GM19099 (cell line): Measurements from ENCODE around the gene CEACAM1.

Source experiments
- POLR2A ChIP-seq: IDR thresholded peaks from 3 replicates; pipeline ENCODE4 v1.6.1; 2011; ENCODE audit warnings: low read depth; ENCODE audit not compliant: insufficient read length; ENCODE audit errors: extremely low read depth

The CEACAM1 gene

DNA sequence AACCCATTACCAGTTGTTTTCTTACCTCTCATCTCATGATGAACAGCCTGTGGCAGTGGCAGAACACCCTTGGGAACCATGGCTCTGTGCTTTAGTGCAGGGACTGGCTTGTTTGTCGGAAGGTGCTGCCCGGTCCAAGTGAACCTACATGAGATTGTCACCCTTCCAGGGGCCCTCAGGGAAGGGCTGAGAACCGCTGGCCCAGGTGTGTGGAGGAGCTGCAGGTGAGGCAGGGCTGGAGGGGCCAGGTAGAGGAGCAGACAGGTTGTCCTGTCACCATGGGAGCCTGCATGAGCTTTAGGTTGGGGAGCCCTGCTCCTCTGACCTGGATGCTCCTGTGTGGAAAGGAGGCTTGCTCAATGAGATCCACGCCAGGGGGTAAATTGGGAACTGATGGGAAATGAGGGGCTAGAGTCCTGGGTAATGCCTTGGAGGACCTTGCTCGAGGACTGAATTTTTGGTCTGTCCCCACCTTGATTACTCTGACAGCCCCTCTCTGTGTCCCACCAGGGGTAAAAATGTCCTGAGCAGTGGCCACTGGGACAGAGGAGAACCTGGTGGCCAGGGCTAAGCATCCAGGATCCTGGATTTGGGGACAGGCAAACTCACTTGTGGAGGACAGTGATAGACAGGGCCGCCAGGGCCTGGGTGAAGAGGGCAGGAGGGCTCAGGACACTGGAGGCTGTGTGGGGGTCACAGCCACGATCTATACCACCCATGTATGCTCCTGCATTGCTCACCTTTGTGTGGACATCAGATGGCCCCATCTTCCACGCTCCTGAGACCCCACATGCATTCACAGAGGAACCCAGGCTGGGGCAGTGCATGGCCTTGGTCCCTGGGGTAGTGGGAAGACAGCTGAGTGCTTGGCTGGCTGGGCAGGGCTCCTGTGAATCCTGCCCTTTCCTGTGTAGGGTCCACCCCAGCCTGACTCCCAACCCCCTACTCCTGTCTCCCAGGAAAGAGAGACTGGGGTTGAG is 24.1 kb upstream of the CEACAM1 start:
- no peak for TF ChIP-seq POLR2A

DNA sequence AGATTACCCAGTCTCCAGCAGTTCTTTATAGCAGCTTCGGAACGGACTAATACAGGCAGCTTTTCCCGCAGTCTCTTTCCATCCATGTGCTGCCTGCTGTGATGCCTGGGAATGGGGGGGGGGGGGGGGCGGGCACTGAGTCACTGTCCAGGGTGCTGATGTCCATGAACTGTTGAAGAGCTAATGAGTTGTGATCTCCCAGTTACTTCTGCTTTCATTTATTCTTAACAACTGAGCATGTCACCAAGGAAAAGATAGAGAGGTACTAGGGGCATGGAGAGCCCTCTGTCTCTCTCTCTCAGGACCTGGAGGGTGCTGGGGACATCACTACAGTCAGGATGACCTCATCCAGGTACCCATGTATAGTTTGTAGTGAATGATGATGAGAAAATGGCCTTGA is 20.3 kb upstream of the CEACAM1 start:
- no peak for TF ChIP-seq POLR2A

DNA sequence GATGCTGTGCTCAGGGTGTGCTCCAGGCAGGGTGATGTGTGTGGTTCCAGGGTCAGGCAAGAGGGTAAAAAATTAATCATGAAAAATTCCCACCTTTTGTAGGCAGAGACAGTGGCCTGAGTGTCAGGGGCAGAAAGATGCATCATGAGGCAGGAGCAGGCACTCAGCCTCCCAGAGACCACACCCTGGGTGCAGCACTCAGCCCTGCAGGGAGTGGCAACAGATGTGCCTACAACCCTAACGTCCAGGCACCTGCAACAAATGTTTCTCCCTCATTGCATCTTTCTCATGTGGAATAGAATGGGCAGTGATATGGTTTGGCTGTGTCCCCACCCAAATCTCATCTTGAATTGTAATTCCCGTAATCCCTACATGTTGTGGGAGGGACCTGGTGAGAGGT is 19.6 kb upstream of the CEACAM1 start:
- no peak for TF ChIP-seq POLR2A

DNA sequence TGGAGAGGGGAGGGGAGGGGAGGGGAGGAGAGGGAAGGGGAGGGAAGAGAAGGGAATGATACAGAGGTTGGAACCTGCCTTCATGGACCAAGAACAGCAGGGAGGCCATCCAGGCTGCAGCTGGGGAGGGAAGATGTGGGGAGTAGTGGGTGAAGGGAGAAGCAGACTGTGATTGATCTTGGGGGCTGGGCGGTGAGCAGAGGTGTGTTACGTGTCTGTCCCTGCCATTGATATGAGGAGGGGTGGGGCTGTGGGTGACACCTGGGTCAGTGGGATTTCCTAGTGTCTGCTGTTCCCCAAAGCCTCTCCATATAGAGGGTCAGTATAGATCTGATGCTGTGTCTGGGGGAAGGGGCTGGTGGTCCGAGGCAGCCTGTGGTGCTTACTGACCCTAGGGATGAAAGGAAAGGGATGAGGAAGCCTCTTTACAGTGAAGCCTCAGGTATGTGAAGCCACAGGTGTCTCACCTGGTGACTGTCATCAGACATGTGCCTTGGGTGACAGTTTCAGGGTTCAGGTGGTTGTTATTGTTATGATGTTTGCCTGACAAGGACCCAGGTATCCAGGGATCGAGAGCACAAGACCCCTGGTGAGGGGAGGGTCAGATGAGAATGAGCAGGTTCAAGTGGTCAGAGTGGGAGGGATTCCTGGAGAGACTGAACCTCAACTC is 18.7 kb upstream of the CEACAM1 start:
- no peak for TF ChIP-seq POLR2A

DNA sequence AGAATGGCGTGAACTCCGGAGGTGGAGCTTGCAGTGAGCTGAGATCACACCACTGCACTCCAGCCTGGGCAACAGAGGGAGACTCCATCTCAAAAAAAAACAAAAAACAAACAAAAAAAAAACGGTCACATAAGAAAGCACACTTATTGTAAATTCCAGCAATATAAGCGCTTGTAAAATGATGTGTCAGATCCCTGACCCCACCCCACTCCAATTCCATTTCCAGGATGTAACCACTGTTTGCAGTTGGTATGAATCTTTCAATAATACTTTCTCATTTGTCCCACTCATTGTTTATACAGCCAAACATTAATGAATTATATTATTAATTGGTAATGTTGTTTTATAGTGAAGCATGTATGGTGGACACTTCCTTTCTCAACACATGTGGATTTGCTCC is 15.9 kb upstream of the CEACAM1 start:
- no peak for TF ChIP-seq POLR2A

DNA sequence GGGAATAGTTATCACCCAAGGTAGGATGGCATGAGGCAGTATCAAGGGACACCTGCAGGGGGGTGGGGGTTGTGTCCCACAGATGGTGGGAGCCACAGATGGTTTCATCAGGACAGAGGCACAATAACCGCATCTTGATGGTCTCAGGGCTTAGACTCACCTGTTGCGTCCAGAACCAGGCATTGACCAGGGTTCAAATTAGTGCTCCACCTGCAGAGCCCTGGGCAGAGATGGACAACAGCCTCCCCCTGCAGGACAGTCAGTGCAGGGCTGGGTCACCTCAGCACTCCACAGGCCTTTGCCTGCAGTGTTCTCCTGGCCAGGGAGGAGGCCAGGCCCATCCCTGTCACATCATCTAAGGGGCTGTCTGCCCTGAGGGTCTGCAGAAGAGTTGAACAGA is 14.5 kb upstream of the CEACAM1 start:
- no peak for TF ChIP-seq POLR2A

DNA sequence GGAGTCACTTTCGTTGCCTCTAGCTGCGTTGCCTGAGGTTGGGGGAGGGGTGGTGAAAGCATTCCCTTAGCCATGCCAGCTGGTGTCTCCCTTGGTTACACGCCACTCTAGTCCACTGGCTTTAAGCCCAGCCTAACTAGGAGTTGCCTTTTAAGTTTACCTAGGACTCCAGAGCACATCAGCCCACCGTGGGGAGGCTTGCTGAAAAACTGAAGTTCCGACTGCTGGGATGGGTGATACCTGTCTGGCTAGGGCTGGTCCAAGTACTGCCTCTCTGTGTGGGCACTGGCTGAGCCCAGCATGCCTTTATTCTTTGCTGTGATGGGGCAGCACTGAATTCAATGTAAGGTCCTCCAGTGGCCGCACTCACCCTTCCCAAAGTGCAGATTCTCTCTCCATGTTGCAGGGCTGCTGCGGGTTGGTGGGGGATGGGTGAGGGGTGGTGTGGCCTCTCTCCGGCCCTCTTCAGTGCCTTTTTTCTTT is 11.8 kb upstream of the CEACAM1 start:
- no peak for TF ChIP-seq POLR2A

DNA sequence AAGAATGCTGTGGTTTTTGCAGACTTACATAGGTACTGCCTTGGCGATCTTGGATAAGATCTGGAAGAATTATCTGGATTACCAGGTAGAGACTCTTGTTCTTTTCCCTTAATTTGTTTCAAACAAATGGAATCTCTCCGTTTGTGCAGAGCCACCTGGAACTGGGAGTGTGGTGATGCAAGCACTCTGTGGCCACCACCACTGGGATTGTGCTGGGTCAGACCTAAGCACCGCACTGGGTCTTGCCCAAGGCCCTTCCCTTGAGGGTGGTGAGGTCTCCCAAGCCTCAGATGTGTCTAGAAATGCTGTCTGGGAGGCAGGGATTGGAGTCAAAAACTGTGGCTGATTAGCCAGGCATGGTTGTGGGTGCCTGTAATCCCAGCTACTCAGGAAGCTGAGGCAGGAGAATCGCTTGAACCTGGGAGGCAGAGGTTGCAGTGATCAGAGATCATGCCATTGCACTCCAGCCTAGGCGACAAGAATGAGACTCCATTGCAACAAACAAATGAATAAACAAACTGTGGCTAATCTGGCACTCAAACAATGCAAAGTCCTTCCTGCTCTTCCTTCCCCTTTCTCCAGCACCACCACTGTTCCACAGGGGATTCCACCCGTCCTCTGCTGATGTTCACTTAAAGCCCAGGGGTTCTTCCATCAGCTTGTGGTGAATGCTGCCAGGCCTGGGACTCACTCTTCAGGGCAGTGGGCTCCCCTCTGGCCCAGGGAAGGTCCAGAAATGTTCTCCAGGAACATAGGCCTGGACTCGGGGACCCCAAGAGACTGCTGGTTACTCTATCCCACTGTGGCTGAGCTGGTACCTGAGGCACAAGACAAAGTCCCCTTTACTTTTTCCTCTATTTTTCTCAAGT is 10.8 kb upstream of the CEACAM1 start:
- TF ChIP-seq POLR2A: no peak

DNA sequence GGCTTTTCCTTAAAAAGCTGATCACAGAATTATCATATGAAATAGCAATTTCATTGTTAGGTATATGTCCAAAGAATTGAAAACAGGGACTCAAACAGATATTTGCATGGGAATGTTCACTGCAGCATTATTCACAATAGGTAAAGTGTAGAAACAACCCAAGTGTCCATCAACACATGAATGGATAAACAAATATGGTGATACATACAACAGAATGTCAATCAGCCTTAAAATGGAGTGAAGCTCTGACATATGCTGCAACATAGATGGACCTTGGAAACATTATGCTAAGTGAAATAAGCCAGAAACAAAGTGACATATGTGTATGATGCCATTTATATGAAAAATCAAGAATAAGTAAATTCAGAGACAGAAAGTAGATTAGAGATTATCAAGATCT is 6.1 kb upstream of the CEACAM1 start:
- no peak for TF ChIP-seq POLR2A

DNA sequence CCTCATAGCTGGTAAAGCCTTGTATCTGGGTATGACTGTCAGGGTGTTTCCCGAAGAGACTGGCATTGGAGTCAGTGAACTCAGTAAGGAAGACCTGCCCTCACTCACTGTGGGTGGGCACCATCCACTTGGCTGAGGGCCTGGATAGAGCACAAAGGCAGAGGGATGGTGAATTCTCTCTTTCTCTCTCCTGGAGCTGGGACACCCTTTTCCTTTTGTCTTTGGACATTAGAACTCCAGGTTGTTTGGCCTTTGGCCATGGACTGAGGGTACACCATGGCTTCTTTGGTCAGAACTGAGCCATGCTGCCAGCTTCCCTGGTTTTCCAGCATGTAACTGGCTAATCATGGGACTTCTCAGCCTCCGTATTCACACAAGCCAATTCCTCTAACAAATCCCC is 4.6 kb upstream of the CEACAM1 start:
- no peak for TF ChIP-seq POLR2A

DNA sequence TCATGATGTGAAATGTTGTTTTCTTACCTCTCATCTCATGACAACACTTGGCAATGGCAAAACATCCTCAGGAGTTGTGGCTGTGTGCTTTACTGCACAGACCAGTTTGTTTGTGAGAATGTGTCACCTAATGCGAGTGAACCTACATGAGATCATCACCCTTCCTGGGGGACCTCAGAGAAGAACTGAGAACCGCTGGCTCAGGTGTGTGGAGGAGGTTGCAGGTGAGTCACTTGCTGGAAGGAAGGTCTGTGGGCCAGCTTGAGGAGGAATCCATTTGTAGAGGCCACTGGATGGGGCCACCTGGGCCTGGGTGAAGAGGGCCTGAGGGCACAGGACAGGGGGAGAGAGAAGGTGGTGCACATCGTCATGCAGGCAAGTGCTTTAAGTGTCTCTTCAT is 3.0 kb upstream of the CEACAM1 start:
- TF ChIP-seq POLR2A: no peak

DNA sequence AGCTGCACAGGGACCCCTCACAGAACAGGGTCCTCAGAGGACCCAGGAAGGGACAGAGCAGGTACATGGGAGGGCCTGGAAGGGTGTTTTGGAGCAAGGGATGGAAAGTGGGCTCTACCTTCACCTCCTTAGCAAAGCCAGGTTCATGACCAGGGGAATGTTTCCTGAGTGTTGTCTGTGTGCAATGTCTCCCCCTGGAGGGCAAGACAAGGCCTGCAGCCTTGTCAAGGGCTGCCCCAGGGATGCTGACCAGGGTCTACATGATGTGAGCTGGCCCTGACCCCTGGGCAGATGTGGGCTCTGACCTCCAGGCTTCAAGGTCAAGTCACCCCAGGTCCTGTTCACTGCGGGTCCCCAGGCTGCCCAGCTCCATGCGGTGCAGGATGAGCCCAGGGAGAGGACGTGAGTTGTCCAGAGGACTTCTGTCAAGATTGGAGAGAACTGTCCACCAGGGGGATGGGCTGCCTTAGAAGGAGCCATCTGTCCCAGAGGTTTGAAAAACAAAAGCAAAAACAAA is 1.0 kb upstream of the CEACAM1 start:
- TF ChIP-seq POLR2A: no peak

DNA sequence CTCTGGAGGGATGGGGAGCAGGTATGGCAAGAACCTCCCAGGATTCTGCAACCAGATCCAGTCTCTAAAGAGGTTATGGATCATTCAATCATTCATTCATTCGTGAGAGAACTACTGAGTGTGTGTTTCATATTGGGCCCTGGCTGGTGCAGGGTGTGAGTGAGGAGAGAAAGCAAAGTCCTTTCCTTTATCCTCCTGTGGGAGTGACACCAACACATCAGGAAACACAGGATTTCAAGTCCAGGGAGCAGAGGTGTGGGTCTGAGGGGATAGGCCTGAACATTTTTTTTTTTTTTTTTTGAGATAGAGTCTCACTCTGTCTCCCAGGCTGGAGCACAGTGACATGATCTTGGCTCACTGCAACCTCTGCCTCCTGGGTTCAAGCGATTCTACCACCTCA is 3.3 kb downstream of the CEACAM1 start:
- no peak for TF ChIP-seq POLR2A

DNA sequence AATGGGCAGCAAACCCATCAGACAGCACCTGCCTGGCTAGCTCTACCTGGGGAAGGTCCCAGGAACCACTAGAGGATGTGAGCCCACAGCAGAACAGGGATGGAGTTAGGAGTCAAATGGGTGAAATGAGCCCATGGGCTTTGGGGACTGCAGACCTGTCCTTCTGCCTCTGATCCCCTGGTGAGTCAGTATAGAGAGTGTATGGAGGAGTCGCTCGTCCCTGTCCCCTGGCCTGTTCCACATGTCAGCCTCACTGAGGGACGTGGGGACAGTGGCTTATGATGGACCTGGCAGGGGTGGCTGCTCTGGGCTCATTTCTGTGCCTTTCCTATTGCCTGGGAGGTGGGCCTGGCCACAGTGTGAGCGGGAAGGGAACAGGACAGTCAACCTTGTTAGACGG is 4.0 kb downstream of the CEACAM1 start:
- TF ChIP-seq POLR2A: no peak
